Measurements from ENCODE around the gene SDK2.

SDK2 gene

DNA sequence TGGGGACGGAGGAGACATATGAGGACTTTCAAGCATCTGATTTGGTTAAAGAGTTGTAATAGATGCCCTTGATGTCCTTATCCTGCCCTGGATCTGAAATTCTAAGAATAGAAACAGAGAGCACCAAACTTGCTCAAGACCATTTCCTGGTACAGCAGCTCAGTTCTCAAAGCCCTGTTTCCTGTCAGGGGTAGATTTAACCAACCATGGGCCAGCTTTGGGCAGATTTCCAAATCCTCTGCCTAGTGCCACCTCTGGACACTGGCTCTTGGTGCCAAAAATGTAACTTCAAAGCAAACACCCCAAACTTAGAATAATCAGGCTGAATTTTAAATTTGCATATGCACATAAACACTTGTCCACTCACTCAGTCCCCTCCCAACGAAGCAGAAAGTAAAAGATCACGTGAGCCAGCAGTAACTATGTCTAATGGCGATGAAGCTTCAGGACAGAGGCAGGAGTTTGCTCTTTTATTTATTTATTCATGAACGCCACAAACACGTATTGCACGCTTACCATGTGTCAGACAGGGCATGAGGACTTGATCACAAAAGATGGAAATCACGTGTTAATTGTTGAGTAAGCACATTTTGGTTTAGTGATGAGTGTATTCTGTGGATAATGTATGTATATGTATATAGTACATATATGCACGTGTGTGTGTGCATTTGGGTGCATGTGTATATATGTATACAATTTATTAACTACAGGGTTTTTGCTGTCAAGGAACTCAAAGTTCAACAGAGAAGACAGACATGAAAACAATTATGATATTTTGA lies 23.1 kb upstream of the SDK2 start:
- no peak for DNase-seq (ENCODE audit: extremely low read depth, low read depth)
- TF ChIP-seq, protein P1, sequence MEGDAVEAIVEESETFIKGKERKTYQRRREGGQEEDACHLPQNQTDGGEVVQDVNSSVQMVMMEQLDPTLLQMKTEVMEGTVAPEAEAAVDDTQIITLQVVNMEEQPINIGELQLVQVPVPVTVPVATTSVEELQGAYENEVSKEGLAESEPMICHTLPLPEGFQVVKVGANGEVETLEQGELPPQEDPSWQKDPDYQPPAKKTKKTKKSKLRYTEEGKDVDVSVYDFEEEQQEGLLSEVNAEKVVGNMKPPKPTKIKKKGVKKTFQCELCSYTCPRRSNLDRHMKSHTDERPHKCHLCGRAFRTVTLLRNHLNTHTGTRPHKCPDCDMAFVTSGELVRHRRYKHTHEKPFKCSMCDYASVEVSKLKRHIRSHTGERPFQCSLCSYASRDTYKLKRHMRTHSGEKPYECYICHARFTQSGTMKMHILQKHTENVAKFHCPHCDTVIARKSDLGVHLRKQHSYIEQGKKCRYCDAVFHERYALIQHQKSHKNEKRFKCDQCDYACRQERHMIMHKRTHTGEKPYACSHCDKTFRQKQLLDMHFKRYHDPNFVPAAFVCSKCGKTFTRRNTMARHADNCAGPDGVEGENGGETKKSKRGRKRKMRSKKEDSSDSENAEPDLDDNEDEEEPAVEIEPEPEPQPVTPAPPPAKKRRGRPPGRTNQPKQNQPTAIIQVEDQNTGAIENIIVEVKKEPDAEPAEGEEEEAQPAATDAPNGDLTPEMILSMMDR (IDR thresholded peaks at IDR 0.05; ENCODE audit: low read depth, low read length): no peak

DNA sequence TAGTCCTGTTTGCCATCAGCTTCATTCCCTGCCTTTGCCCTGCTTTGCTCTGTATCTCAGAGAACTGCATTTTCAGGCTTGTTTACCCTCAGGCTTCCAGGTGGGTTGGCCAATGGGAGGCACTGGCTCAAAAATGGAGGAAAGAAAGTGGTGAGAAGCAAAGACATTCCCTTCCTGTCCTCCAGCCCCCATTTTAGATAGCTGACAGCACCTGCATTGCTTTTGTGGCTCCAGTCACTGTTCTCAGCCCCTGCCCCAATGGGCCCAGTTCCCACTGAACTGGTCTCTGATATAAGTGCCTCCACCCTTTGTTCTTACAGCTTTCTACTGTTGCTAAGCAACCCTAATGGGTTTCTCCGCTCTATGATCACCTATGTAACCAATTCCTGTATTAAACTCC lies 19.4 kb upstream of the SDK2 start:
- no peak for DNase-seq (ENCODE audit: extremely low read depth, low read depth)
- TF ChIP-seq, protein P1 (IDR thresholded peaks at IDR 0.05; ENCODE audit: low read depth, low read length): no peak

DNA sequence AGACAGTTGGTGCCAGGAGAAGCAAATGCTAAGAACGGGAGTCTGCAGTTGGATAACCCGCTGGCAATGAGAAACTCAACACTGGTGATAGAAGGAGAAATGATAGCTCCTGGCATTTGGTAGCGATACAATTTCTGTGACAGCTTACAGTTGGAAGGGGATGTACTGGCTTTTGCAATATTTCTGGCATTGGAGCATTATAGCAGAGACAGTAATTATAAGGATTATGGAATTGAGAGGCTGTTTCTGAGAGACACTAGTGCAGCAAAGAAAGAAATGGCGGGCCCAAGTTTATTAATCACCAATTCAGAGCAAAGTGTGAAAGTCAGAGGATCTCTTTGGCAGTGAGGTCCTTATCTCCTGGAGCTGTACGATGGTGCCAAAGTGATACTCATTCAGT lies 16.1 kb upstream of the SDK2 start:
- no peak for DNase-seq (ENCODE audit: extremely low read depth, low read depth)
- TF ChIP-seq, protein P1 (IDR thresholded peaks at IDR 0.05; ENCODE audit: low read depth, low read length): no peak

DNA sequence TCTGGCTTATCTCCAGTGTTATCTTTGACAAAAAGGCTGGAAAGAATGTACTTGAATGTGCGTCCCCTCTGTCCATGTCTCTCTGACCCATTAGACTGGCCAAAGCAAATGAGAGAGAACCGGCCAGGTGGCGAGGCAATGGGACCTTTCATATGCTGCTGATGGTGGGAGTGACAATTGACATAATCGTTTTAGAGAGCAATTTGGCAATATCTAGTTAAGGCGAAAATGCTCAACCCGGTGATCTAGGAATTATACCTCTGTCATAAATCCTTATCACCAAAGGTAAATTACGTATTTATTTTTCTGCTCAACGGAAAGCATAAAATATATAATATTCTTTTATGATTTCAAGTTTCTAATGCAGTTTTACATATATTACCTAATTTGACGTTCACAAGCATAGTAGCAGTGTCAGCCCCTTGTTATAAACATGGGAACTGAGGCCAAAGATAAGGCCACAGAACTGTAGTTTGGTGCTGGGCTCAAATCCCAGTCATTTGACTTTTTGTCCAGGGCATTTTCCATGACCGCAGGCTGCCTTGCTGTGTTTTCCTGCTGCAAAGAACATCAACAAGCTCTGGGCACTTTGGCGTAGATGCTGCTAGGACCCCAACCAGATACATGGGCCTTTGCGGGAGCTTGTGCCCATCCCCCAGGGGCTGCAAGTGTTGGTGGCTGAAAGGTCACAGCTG lies 14.7 kb upstream of the SDK2 start:
- TF ChIP-seq, protein P1 (IDR thresholded peaks at IDR 0.05; ENCODE audit: low read depth, low read length): no peak
- no peak for DNase-seq (ENCODE audit: extremely low read depth, low read depth)

DNA sequence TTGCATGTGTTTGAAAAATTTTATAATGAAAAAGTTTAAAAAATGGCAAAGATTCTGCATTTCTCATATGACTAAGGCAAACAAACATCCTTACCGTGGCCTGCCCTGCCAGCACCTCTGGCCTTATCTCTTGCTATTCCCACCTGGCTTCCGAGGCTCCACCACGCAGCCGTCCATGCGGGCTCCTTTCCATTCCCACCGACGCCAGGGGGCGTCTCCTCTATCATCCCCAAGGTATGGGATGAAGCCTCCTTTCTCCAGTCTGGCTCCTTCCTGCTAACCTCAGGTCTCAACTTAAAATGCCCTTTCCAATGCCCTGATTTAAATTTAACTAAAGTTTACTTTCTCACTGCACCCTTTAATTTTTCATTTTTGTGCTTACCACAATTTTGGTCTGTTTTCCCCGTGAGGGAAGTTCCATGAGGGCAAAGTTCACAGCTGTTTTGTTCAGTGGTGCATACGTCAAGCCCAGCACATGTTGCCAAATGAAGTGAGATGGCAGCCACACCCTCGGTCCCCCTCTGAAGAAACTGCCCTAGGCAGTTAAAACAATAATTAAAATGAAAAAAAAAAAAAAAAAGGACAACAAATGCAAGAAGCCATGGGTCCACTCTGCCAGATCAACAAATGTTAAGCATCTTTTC lies 13.3 kb upstream of the SDK2 start:
- DNase-seq (ENCODE audit: extremely low read depth, low read depth): no peak
- TF ChIP-seq, protein P1 (IDR thresholded peaks at IDR 0.05; ENCODE audit: low read depth, low read length): peak; percentile 41

DNA sequence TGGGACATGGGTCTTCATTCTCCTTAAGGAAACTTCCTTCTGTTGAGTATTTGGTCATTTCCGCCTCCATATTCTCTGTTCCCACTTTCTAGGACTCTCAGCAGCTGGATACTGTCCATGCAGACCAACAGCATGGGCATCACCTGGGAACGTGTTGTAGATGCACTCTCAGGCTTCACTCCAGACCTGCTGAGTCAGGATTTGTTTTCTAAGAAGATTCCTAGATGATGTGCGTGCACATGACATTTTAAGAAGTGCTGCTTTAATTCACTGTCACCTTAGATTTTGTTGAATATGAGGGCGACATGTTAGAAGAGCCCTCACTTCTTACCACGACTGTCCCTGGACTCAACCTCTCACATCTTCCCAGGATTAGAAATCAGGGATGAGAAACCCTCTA lies 10.0 kb upstream of the SDK2 start:
- no peak for DNase-seq (ENCODE audit: extremely low read depth, low read depth)
- TF ChIP-seq, protein P1 (IDR thresholded peaks at IDR 0.05; ENCODE audit: low read depth, low read length): no peak

DNA sequence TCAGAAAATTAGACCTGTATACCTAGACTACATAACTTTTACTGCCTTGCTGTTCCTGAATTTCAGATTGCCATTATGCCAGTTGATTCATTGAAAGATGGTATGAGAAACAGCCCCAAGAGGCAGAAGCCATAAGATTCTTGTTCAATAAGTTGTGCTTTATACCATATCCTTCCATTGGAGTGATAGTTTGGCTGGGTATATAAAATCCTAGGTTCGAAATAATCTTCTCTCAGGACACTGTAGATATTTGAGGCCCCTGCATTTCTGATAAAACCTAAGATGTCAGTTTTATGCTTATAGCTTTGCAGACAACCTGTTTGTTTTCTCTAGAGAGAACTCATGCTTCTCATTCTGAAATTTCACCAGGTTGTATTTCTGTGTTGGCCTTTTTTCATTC lies 9.6 kb upstream of the SDK2 start:
- DNase-seq (ENCODE audit: extremely low read depth, low read depth): no peak
- TF ChIP-seq, protein P1 (IDR thresholded peaks at IDR 0.05; ENCODE audit: low read depth, low read length): no peak
